ENCODE data around the gene ST3GAL2. TPM values are rescaled to one million over a fixed set of nuclear protein-coding genes. Genes with fewer than 3 reads are reported as not detected.
"Not testable (repeated sequence)": the region's sequence is repeated elsewhere in the genome, so short reads cannot be mapped to it uniquely, and the experiment has no call there.

The ST3GAL2 gene
- total and polyA plus RNA-seq, 5 donors: 13.3 to 21.3 (median 18.9) TPM

GRCh38 chr16:70407811-70408274 lies 31.1 kb downstream of the ST3GAL2 start:
- ATAC-seq (peak in 1 of 2 donors; percentile 37), DNase-seq (no peak)
- 55% methylated on average over 10 of the region's 10 CpGs for WGBS
- Histone ChIP-seq H3K27ac (ENCODE audit: low read length) (no peak overlapping the region), H3K27me3 (ENCODE audit: control insufficient read depth, insufficient read depth) (no peaks in the 10 kb centered on the region), H3K4me3 (ENCODE audit: low read length) (no peak overlapping the region), H3K4me1 (ENCODE audit: control insufficient read depth, insufficient read depth, low read length) (peaks cover 4% of the 10 kb centered on the region), H3K9me3 (ENCODE audit: control insufficient read depth, low read length) (no peaks in the 10 kb centered on the region)
- intact Hi-C loops (cut with DNase I): no loop called here

DNA sequence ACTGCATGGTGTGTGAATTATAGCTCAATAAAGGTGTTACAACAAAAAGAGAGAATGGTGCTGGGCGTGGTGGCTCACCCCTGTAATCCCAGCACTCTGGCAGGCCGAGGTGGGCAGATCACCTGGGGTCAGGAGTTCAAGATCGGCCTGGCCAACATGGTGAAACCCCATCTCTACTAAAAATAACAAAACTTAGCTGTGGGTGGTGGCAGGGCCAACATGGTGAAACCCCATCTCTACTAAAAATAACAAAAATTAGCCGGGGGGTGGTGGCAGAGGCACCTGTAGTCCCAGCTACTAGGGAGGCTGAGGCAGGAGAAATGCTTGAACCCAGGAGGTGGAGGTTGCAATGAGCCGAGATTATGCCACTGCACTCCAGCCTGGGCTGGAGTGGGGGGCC lies 32.8 kb downstream of the ST3GAL2 start:
- H3K4me1 ChIP-seq (ENCODE audit: control insufficient read depth, insufficient read depth, low read length); intact Hi-C loops (cut with DNase I); H3K9me3 ChIP-seq (ENCODE audit: control insufficient read depth, low read length); H3K4me3 ChIP-seq (ENCODE audit: low read length); H3K27ac ChIP-seq (ENCODE audit: low read length); ATAC-seq; DNase-seq; H3K27me3 ChIP-seq (ENCODE audit: control insufficient read depth, insufficient read depth): not testable (repeated sequence)
- 90% methylated on average over 5 of the region's 5 CpGs for WGBS

GRCh38 chr16:70402916-70403659 lies 35.8 kb downstream of the ST3GAL2 start:
- Histone ChIP-seq H3K9me3 (ENCODE audit: control insufficient read depth, low read length) (no peaks in the 10 kb centered on the region), H3K27me3 (ENCODE audit: control insufficient read depth, insufficient read depth) (no peaks in the 10 kb centered on the region), H3K4me3 (ENCODE audit: low read length) (no peak overlapping the region), H3K27ac (ENCODE audit: low read length) (no peak overlapping the region), H3K4me1 (ENCODE audit: control insufficient read depth, insufficient read depth, low read length) (no peaks in the 10 kb centered on the region)
- ATAC-seq (no peak), DNase-seq (no peak)
- WGBS: 93% methylated on average over 11 of the region's 11 CpGs
- intact Hi-C loops (cut with DNase I): no loop called here

DNA sequence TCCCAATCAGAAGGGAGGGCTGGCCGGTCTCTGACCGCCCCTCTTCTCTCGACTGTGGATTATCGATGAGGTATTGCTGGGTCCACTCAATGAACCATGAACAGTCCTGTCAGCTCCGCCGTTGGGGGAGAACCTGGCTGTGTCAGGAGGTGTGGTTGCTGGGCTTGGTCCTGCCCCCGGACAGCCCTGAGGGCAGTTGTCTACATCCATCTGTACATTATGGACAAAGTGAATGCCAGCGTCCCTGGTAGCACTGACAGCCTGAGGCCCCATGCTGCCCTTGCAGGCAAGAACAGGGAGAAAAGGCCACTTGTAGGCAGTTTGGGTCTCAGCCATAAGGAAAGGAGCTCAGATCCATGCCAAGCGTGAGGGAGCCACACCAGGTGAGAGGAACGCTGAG lies 38.9 kb downstream of the ST3GAL2 start:
- no peak for DNase-seq
- Histone ChIP-seq H3K4me1 (ENCODE audit: control insufficient read depth, insufficient read depth, low read length) (no peaks in the 10 kb centered on the region), H3K4me3 (ENCODE audit: low read length) (no peak overlapping the region), H3K9me3 (ENCODE audit: control insufficient read depth, low read length) (no peaks in the 10 kb centered on the region), H3K27ac (ENCODE audit: low read length) (no peak overlapping the region), H3K27me3 (ENCODE audit: control insufficient read depth, insufficient read depth) (no peaks in the 10 kb centered on the region)
- ATAC-seq: no peak
- WGBS: 83% methylated on average over 10 of the region's 10 CpGs
- intact Hi-C loops (cut with DNase I): loop anchor here in 2 of 4 donors (10.0 kb wide), 1 partner anchor 75 kb away; no protein-coding TSS in a partner anchor

- Histone ChIP-seq H3K27ac (ENCODE audit: low read length) (no peak overlapping the region), H3K9me3 (ENCODE audit: control insufficient read depth, low read length) (no peaks in the 10 kb centered on the region), H3K4me1 (ENCODE audit: control insufficient read depth, insufficient read depth, low read length) (no peaks in the 10 kb centered on the region), H3K27me3 (ENCODE audit: control insufficient read depth, insufficient read depth) (no peaks in the 10 kb centered on the region), H3K4me3 (ENCODE audit: low read length) (no peak overlapping the region)
- intact Hi-C loops (cut with DNase I): loop anchor here in 2 of 4 donors (10.0 kb wide), 1 partner anchor 75 kb away; no protein-coding TSS in a partner anchor
- WGBS: 87% methylated on average over 8 of the region's 8 CpGs
- DNase-seq (no peak), ATAC-seq (no peak)
Measured at GRCh38 chr16:70399381-70399780, 39.5 kb downstream of the ST3GAL2 start.

DNA sequence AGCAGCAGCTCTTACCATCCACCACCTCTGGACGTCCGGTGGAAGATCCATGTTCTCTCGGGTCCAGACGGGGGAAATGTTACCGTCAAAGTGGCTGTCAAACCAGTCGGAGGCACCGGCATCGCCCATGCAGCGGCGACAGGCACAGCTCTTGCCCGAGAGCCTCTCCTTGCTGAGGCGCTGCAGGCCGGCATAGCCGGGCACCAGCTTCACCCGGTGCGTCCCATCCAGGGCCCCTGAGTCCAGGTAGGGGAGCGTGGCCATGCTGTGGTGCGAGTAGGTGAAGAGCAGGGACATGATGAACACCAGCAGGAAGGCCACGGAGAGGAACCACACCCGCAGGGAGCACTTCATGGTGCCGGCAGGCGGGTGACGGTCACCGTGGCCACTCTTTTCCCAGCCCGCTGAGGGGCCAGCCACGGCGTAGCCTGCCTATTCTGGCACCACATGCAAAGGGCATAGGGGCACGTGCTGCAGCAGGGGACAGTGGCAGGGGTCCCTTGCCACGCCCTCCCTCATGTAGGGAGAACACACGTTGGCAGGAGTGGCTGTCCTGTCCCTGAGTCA lies 40.6 kb downstream of the ST3GAL2 start:
- intact Hi-C loops (cut with DNase I): loop anchor here in 2 of 4 donors (10.0 kb wide), 1 partner anchor 77 kb away; no protein-coding TSS in a partner anchor
- no peak overlapping the region for H3K4me3 ChIP-seq (ENCODE audit: low read length)
- H3K27me3 ChIP-seq (ENCODE audit: control insufficient read depth, insufficient read depth): no peaks in the 10 kb centered on the region
- 92% methylated on average over 30 of the region's 30 CpGs for WGBS
- DNase-seq (no peak), ATAC-seq (no peak)
- H3K4me1 ChIP-seq (ENCODE audit: control insufficient read depth, insufficient read depth, low read length): no peaks in the 10 kb centered on the region
- no peak overlapping the region for H3K27ac ChIP-seq (ENCODE audit: low read length)
- no peaks in the 10 kb centered on the region for H3K9me3 ChIP-seq (ENCODE audit: control insufficient read depth, low read length)

GRCh38 chr16:70396246-70396904 lies 42.5 kb downstream of the ST3GAL2 start:
- no peak for ATAC-seq
- Histone ChIP-seq H3K9me3 (ENCODE audit: control insufficient read depth, low read length) (no peaks in the 10 kb centered on the region), H3K27ac (ENCODE audit: low read length) (no peak overlapping the region), H3K4me1 (ENCODE audit: control insufficient read depth, insufficient read depth, low read length) (peaks cover 10% of the 10 kb centered on the region), H3K27me3 (ENCODE audit: control insufficient read depth, insufficient read depth) (no peaks in the 10 kb centered on the region), H3K4me3 (ENCODE audit: low read length) (no peak overlapping the region)
- 60% methylated on average over 6 of the region's 6 CpGs for WGBS
- DNase-seq: no peak
- intact Hi-C loops (cut with DNase I): loop anchor here in 2 of 4 donors (10.0 kb wide), 1 partner anchor 78 kb away; no protein-coding TSS in a partner anchor

GRCh38 chr16:70395345-70395901 lies 43.5 kb downstream of the ST3GAL2 start:
- whole genome bisulfite sequencing: 64% methylated on average over 8 of the region's 8 CpGs
- intact Hi-C loops (cut with DNase I): loop anchor here in 2 of 4 donors (10.0 kb wide), 1 partner anchor 79 kb away; no protein-coding TSS in a partner anchor
- ATAC-seq (peak; percentile 49 to 68), DNase-seq (peak; percentile 70 to 86 (median 83))
- Histone ChIP-seq H3K9me3 (ENCODE audit: control insufficient read depth, low read length) (no peaks in the 10 kb centered on the region), H3K27me3 (ENCODE audit: control insufficient read depth, insufficient read depth) (no peaks in the 10 kb centered on the region), H3K27ac (ENCODE audit: low read length) (no peak overlapping the region), H3K4me3 (ENCODE audit: low read length) (no peak overlapping the region), H3K4me1 (ENCODE audit: control insufficient read depth, insufficient read depth, low read length) (peaks cover 10% of the 10 kb centered on the region)

DNA sequence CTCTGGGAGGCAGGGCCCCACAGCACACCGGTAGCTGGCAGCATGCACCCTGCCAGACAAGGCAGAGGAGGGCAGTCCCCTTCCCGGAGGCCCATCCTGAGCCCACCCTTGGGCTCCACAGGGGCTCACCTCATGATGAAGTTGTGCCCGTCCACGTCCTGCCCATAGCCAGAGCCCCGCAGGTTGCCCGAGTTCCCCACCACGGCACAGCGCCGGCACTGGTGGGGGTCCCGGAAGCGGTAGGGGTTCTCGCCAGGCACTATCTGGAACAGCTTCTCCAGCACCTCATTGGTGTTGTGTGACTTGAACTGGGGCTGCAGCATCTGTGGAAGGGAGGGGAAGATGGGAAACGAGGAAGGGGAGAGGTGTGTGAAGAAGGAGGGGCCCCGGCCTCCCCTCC lies 44.0 kb downstream of the ST3GAL2 start:
- no peak overlapping the region for H3K4me3 ChIP-seq (ENCODE audit: low read length)
- no peaks in the 10 kb centered on the region for H3K9me3 ChIP-seq (ENCODE audit: control insufficient read depth, low read length)
- H3K27ac ChIP-seq (ENCODE audit: low read length): no peak overlapping the region
- peaks cover 10% of the 10 kb centered on the region for H3K4me1 ChIP-seq (ENCODE audit: control insufficient read depth, insufficient read depth, low read length)
- WGBS: 92% methylated on average over 14 of the region's 14 CpGs
- ATAC-seq (no peak), DNase-seq (peak in 1 of 3 donors; percentile 47)
- intact Hi-C loops (cut with DNase I): loop anchor here in 2 of 4 donors (10.0 kb wide), 1 partner anchor 80 kb away; no protein-coding TSS in a partner anchor
- no peaks in the 10 kb centered on the region for H3K27me3 ChIP-seq (ENCODE audit: control insufficient read depth, insufficient read depth)

- ATAC-seq (no peak), DNase-seq (no peak)
- intact Hi-C loops (cut with DNase I): loop anchor here in 2 of 4 donors (10.0 kb wide), 1 partner anchor 81 kb away; no protein-coding TSS in a partner anchor
- Histone ChIP-seq H3K27me3 (ENCODE audit: control insufficient read depth, insufficient read depth) (no peaks in the 10 kb centered on the region), H3K4me1 (ENCODE audit: control insufficient read depth, insufficient read depth, low read length) (peaks cover 10% of the 10 kb centered on the region), H3K4me3 (ENCODE audit: low read length) (no peak overlapping the region), H3K27ac (ENCODE audit: low read length) (no peak overlapping the region), H3K9me3 (ENCODE audit: control insufficient read depth, low read length) (no peaks in the 10 kb centered on the region)
- 93% methylated on average over 6 of the region's 6 CpGs for WGBS
Measured at GRCh38 chr16:70393662-70394061, 45.2 kb downstream of the ST3GAL2 start.
